ENCODE measurements around the gene PTPRD.

The PTPRD gene

GRCh38 chr9:9229269-9229668 is 1383.5 kb downstream of the PTPRD start:
- Histone ChIP-seq H3K4me3 (ENCODE audit: insufficient read depth, low read length, poor library complexity, severe bottlenecking) (no peak overlapping the region), H3K27me3 (ENCODE audit: low read length) (no peaks in the 10 kb centered on the region), H3K9me3 (ENCODE audit: insufficient read depth, low read length) (no peaks in the 10 kb centered on the region), H3K4me2 (ENCODE audit: low read depth, low read length, poor library complexity, severe bottlenecking) (no peak overlapping the region), H3F3A (ENCODE audit: insufficient read depth) (no peaks in the 10 kb centered on the region), H3K79me2 (ENCODE audit: insufficient read depth, low read length) (no peaks in the 10 kb centered on the region), H3K27ac (ENCODE audit: low read depth, low read length) (no peak overlapping the region), H3K9me2 (replicated peaks; ENCODE audit: insufficient read depth, low read length) (0 out of 2 replicates have a peak, but pooled peaks cover 3% of the 10 kb centered on the region), H4K20me1 (ENCODE audit: low read depth, low read length) (no peaks in the 10 kb centered on the region), H2AFZ (ENCODE audit: low read depth, low read length, severe bottlenecking) (no peak overlapping the region), H3K36me3 (ENCODE audit: low read length) (no peaks in the 10 kb centered on the region), H3K9ac (ENCODE audit: low read length) (no peak overlapping the region)
- no peak for TF ChIP-seq EZH2phosphoT487 (conservative IDR thresholded peaks at IDR 0.05; ENCODE audit: low read length)
- TF ChIP-seq CTCF (IDR thresholded peaks at IDR 0.05; ENCODE audit: insufficient read depth, low read length, poor library complexity, severe bottlenecking): no peak

DNA sequence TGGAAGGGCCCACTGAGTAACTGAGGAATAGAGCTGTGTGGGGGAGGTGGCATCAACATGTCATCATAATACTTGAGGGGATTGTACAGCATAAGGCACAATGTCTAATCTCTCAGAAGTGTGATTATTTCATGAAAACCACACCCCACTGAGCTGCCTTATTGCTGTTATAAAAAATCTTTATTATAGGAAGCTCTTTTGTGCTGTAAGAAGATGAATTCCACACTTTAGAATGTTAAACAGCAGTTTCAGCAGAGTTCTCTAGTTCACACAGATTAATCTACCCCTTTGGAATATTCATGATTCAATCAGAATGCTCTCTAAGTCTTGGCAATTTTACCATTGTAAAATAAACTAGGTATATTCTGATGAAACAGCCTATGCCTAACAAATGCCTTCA is 1389.6 kb downstream of the PTPRD start:
- Histone ChIP-seq H3K9me3 (ENCODE audit: insufficient read depth, low read length) (no peaks in the 10 kb centered on the region), H3K9me2 (replicated peaks; ENCODE audit: insufficient read depth, low read length) (no peaks in the 10 kb centered on the region; the same call in 1 of the 2 replicates), H3K9ac (ENCODE audit: low read length) (no peak overlapping the region), H3K27ac (ENCODE audit: low read depth, low read length) (no peak overlapping the region), H3K27me3 (ENCODE audit: low read length) (no peaks in the 10 kb centered on the region), H3K4me2 (ENCODE audit: low read depth, low read length, poor library complexity, severe bottlenecking) (no peak overlapping the region), H3K79me2 (ENCODE audit: insufficient read depth, low read length) (no peaks in the 10 kb centered on the region), H3K4me3 (ENCODE audit: insufficient read depth, low read length, poor library complexity, severe bottlenecking) (no peak overlapping the region), H4K20me1 (ENCODE audit: low read depth, low read length) (no peaks in the 10 kb centered on the region), H2AFZ (ENCODE audit: low read depth, low read length, severe bottlenecking) (no peak overlapping the region), H3K36me3 (ENCODE audit: low read length) (no peaks in the 10 kb centered on the region), H3F3A (ENCODE audit: insufficient read depth) (no peaks in the 10 kb centered on the region)
- no peak for TF ChIP-seq EZH2phosphoT487 (conservative IDR thresholded peaks at IDR 0.05; ENCODE audit: low read length)
- no peak for TF ChIP-seq CTCF (IDR thresholded peaks at IDR 0.05; ENCODE audit: insufficient read depth, low read length, poor library complexity, severe bottlenecking)

DNA sequence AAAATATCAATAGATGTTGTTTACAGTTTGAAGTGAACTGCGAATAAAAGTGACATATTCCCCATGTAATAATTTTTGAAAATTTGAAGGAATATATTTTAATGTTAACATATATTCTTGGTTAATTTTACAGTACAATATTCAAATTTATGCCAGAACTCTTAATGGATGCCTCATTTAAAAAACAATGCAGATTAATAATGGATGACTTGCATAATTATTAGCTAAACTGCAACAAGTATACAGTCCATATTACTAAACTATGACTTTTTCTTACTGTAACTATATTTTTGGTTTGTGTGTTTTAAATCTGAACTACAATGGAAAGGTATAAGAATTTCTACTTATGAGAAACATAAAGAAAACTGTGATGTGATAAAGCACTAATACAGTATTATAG is 1390.1 kb downstream of the PTPRD start:
- H3K9me2 ChIP-seq (replicated peaks; ENCODE audit: insufficient read depth, low read length): no peaks in the 10 kb centered on the region; the same call in 1 of the 2 replicates
- no peak overlapping the region for H3K27ac ChIP-seq (ENCODE audit: low read depth, low read length)
- H3K9ac ChIP-seq (ENCODE audit: low read length): no peak overlapping the region
- H3K79me2 ChIP-seq (ENCODE audit: insufficient read depth, low read length): no peaks in the 10 kb centered on the region
- no peak overlapping the region for H2AFZ ChIP-seq (ENCODE audit: low read depth, low read length, severe bottlenecking)
- no peaks in the 10 kb centered on the region for H3F3A ChIP-seq (ENCODE audit: insufficient read depth)
- H3K36me3 ChIP-seq (ENCODE audit: low read length): no peaks in the 10 kb centered on the region
- TF ChIP-seq CTCF (IDR thresholded peaks at IDR 0.05; ENCODE audit: insufficient read depth, low read length, poor library complexity, severe bottlenecking): no peak
- TF ChIP-seq EZH2phosphoT487 (conservative IDR thresholded peaks at IDR 0.05; ENCODE audit: low read length): no peak
- no peak overlapping the region for H3K4me2 ChIP-seq (ENCODE audit: low read depth, low read length, poor library complexity, severe bottlenecking)
- H3K27me3 ChIP-seq (ENCODE audit: low read length): no peaks in the 10 kb centered on the region
- no peak overlapping the region for H3K4me3 ChIP-seq (ENCODE audit: insufficient read depth, low read length, poor library complexity, severe bottlenecking)
- no peaks in the 10 kb centered on the region for H4K20me1 ChIP-seq (ENCODE audit: low read depth, low read length)
- H3K9me3 ChIP-seq (ENCODE audit: insufficient read depth, low read length): no peaks in the 10 kb centered on the region
